Neural cell (in vitro differentiated cells): ENCODE measurements around the gene SPATA32.

Source experiments
- POLR2AphosphoS5 ChIP-seq: IDR thresholded peaks from 2 replicates; pipeline ENCODE4 v1.6.1; 2012
- TF ChIP-seq, protein P1 (sequence below): fragments of 450-650 bp; IDR thresholded peaks from 2 replicates; pipeline ENCODE4 v1.5.1; 2014; ENCODE audit warnings: antibody characterized with exemption, mild to moderate bottlenecking, moderate library complexity; ENCODE audit not compliant: poor library complexity, severe bottlenecking

GRCh38 chr17:45255358-45255757 is 6.5 kb downstream of the SPATA32 start:
- TF ChIP-seq, protein P1, sequence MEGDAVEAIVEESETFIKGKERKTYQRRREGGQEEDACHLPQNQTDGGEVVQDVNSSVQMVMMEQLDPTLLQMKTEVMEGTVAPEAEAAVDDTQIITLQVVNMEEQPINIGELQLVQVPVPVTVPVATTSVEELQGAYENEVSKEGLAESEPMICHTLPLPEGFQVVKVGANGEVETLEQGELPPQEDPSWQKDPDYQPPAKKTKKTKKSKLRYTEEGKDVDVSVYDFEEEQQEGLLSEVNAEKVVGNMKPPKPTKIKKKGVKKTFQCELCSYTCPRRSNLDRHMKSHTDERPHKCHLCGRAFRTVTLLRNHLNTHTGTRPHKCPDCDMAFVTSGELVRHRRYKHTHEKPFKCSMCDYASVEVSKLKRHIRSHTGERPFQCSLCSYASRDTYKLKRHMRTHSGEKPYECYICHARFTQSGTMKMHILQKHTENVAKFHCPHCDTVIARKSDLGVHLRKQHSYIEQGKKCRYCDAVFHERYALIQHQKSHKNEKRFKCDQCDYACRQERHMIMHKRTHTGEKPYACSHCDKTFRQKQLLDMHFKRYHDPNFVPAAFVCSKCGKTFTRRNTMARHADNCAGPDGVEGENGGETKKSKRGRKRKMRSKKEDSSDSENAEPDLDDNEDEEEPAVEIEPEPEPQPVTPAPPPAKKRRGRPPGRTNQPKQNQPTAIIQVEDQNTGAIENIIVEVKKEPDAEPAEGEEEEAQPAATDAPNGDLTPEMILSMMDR = no peak
- no peak for TF ChIP-seq POLR2AphosphoS5
